Measurements from ENCODE around the gene RRP36.

Gene RRP36, protein sequence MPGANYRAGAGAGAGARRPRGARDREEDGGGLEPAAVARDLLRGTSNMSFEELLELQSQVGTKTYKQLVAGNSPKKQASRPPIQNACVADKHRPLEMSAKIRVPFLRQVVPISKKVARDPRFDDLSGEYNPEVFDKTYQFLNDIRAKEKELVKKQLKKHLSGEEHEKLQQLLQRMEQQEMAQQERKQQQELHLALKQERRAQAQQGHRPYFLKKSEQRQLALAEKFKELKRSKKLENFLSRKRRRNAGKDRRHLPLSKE

DNA sequence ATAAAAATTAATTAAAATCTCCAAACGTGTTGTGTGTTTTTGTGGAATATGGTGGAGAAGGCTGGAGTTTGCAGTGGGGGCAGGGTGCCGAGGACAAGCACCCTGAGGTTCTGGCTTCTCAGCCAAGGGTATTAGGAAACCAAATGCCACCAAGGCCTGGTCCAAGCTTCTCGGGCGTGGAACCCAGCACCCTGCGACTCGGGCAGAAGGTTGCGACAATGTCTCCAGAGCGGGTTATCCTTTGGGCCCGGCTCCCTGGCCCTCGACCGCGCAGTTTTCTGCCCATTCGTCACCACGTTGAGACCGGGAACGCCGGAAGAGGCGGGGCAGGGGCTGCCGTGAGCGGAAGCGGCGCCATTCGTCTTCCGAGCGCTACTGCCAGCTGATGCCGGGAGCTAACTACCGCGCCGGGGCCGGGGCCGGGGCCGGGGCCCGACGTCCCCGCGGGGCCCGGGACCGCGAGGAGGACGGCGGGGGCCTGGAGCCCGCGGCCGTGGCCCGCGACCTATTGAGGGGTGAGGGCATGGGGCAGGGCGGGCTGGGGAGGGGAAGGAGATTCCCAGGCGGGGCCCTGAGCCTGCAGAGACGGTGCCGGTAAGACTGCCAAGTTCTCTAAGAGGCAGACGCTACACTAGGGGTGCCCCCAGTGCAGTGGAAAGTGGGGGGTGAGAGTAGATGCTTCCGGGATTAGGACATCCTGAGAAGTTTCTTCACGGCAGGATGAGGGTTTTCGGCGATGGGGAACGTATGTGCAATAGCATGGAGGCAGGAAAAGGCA is at the start of gene RRP36:
Gene RRP36, plus strand, starts transcription at position 354 of the 778 bp plus-strand sequence. Its CDS starts 32 bp downstream, at position 386.
- H3K36me3 ChIP-seq (ENCODE audit: insufficient read depth, low read length) = peaks cover 56% of the 10 kb centered on the region
- H2AFZ ChIP-seq (ENCODE audit: low read depth, low read length) = peak within 1 kb of the TSS; percentile 85
- H3K9me3 ChIP-seq (ENCODE audit: low read length) = no peaks in the 10 kb centered on the region
- peak within 1 kb of the TSS; percentile 98 for H3K4me3 ChIP-seq (ENCODE audit: low read length)
- no peaks in the 10 kb centered on the region for H3K27me3 ChIP-seq (ENCODE audit: insufficient read depth, low read length)
- H3K4me1 ChIP-seq (ENCODE audit: insufficient read depth, low read length) = peaks cover 9% of the 10 kb centered on the region

DNA sequence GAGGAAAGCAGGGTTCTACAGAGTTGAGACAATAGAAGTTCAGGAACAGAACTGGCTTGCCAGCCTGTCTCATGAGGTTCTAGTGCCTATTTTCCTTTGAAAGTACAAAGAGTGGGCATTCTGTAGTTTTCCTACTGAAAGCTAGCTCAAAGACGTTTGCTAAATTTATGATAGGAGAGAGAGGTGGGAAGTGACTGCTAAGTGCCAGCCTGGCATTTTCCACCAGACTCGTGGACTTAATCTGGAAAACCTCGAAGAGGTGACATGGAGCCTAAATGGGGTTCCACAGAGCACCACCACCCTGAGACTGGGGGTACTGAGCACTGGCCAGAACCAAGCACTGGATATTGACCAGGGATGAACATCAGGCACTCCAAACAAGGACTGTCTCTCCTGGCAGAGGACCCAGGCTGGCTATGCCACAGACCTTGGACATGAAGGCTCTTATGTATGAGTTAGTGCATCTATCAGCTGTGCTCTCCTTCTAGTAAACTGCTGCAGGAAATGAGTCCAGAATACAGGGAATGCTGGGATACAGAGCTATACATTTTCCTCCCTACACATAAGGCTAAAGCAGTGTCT is 49.6 kb upstream of the RRP36 start:
- H2AFZ ChIP-seq (ENCODE audit: low read depth, low read length) = no peak overlapping the region
- H3K36me3 ChIP-seq (ENCODE audit: insufficient read depth, low read length) = peaks cover 13% of the 10 kb centered on the region
- H3K4me1 ChIP-seq (ENCODE audit: insufficient read depth, low read length) = no peaks in the 10 kb centered on the region

DNA sequence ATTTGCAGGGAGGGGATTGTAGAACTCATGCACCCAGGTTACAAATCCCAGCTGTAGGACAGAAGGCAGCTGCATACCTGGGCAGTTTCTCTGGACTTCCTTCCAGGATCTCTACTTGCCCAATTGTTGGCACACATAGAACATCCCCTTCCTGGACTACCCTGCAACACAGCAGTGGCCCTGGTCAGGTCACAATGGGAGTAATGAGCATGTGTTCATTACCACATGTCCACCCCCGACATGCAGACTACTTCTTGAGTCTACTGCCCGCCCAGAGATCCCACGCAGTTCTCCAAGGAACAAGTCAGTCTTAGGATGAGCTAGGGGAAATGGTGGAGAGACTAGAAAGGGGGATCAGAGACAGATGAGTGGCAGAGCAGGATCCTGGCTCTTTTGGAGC is 47.5 kb upstream of the RRP36 start:
- H2AFZ ChIP-seq (ENCODE audit: low read depth, low read length) = no peak overlapping the region
- H3K4me3 ChIP-seq (ENCODE audit: low read length) = no peak overlapping the region
- H3K4me1 ChIP-seq (ENCODE audit: insufficient read depth, low read length) = peaks cover 5% of the 10 kb centered on the region
- H3K36me3 ChIP-seq (ENCODE audit: insufficient read depth, low read length) = peaks cover 7% of the 10 kb centered on the region
- no peaks in the 10 kb centered on the region for H3K27me3 ChIP-seq (ENCODE audit: insufficient read depth, low read length)
- no peaks in the 10 kb centered on the region for H3K9me3 ChIP-seq (ENCODE audit: low read length)

More for the DNA sequence above, 49.6 kb upstream of the RRP36 start:
- Histone ChIP-seq H3K27me3 (ENCODE audit: insufficient read depth, low read length) (no peaks in the 10 kb centered on the region), H3K4me3 (ENCODE audit: low read length) (no peak overlapping the region), H3K9me3 (ENCODE audit: low read length) (no peaks in the 10 kb centered on the region)

DNA sequence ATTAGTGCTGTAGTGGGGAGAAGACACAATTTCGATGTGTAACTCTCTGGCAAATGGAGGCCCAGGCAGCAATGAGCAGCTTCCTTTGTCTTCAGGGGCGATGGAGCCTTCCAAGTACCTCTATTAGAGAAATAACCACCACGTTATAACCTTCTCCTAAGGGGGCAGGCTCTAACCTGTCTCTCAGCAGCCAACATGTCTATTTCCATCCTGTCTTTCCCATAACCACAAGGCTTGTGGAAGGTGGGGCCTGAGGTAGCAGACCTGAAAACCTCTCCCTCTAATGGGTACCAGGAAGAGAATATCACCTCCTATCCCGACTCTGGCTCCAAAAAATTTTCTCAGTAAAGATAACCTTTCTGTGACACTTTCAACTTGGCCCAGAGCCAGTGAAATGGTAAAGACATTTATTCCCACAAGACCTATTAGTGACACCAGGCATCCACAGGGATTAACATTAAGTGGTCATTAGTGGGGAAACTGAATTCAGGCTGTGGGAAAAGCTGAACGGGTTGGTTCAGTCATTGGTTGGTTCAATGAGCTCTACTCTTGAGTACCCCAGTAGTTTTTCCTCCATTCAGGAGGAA is 46.4 kb upstream of the RRP36 start:
- Histone ChIP-seq H2AFZ (ENCODE audit: low read depth, low read length) (no peak overlapping the region), H3K9me3 (ENCODE audit: low read length) (no peaks in the 10 kb centered on the region), H3K4me1 (ENCODE audit: insufficient read depth, low read length) (peaks cover 12% of the 10 kb centered on the region), H3K27me3 (ENCODE audit: insufficient read depth, low read length) (no peaks in the 10 kb centered on the region), H3K36me3 (ENCODE audit: insufficient read depth, low read length) (peaks cover 7% of the 10 kb centered on the region), H3K4me3 (ENCODE audit: low read length) (no peak overlapping the region)

DNA sequence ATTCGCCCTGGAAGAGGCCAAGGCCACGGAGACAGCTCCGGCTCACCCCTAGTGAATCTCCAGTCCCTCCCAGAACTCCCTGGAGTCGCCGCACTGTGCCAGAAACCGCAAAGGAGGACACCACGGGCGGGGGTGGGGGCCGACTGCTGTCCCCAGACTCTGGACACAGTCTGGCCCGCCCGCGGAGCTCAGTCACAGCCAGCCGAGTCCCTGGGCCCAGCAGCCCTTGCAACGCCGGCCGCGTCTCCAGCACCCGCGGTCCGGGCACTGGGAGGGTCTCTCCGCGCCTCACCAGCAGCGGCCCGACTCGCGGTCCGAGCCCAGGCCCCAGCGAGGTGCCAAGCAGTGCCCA is 43.0 kb upstream of the RRP36 start:
- Histone ChIP-seq H3K36me3 (ENCODE audit: insufficient read depth, low read length) (peaks cover 7% of the 10 kb centered on the region), H3K4me1 (ENCODE audit: insufficient read depth, low read length) (peaks cover 13% of the 10 kb centered on the region), H3K9me3 (ENCODE audit: low read length) (no peaks in the 10 kb centered on the region), H2AFZ (ENCODE audit: low read depth, low read length) (no peak overlapping the region), H3K4me3 (ENCODE audit: low read length) (peak overlapping the region; percentile 52), H3K27me3 (ENCODE audit: insufficient read depth, low read length) (no peaks in the 10 kb centered on the region)

DNA sequence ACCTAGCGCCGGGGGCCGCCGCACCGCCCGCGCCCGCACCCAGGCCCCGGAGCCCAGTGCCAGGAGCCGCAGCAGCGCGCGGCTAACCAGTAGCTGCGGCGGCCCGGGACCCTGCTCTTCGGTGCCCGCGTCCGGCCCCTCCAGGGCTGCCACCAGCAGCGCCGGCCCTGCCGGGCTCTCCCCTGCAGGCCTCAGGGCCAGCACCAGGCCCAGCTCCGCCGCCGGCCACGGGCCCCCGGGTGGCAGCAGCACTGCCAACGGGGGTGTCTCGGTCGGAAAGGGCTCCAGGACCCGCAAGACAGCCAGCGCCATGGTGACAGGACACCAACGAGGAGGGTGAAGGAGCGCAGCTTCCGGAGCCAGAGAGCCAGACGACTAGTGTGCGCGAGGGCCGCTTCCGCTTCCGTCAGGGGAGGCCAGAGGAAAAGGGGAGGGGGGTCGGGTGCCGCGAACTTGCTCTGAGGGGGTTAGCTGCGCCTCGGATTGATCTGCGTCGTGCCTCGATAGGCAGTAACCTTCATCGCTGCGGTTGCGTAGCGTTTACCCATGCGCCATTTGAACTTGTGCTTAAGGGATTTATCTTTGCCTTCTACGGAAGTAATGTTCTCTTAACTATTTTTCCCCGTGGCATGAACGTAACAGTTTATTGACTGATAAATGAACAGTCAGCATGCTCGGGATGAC is 42.4 kb upstream of the RRP36 start, which contains the start of gene PEX6:
Gene PEX6, minus strand, starts transcription at position 343 of the 684 bp plus-strand sequence. Its CDS starts 31 bp downstream, at position 312.
- Histone ChIP-seq H3K9me3 (ENCODE audit: low read length) (no peaks in the 10 kb centered on the region), H3K4me1 (ENCODE audit: insufficient read depth, low read length) (peaks cover 13% of the 10 kb centered on the region), H2AFZ (ENCODE audit: low read depth, low read length) (peak within 1 kb of the TSS; percentile 2), H3K27me3 (ENCODE audit: insufficient read depth, low read length) (no peaks in the 10 kb centered on the region), H3K4me3 (ENCODE audit: low read length) (peak within 1 kb of the TSS; percentile 52), H3K36me3 (ENCODE audit: insufficient read depth, low read length) (peaks cover 2% of the 10 kb centered on the region)

DNA sequence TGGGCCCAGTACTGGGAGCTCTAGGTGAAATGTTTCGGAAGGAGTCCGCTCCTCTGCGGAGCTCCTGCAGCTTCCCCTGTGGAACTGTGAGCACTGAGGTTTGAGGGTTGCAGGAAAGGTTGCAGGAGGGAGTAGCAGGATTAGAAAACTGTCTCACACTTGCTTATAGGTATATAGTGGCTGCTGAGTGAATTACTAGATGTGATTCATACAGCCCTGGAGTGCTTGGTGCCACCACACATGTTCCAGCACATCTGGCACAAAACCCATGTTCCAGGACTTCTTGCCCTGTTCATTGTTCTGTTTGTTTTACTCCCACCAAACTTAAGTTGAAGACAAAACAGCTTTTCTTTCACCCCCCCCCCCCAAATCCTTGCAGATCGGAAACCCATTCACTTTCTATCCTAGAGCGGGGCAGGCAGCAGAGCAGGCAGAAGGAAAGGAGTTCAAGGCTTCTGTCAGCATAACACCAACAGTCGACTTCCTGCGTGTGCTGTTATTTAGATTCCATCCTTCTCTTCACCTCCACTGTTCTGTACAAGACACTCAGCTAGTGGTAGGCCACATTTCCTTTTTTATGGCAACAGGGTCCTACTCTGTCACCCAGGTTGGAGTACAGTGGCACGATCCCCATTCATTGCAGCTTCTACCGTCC is 41.8 kb upstream of the RRP36 start:
- Histone ChIP-seq H3K9me3 (ENCODE audit: low read length) (no peaks in the 10 kb centered on the region), H2AFZ (ENCODE audit: low read depth, low read length) (peak overlapping the region; percentile 2), H3K27me3 (ENCODE audit: insufficient read depth, low read length) (no peaks in the 10 kb centered on the region), H3K4me1 (ENCODE audit: insufficient read depth, low read length) (peaks cover 13% of the 10 kb centered on the region), H3K4me3 (ENCODE audit: low read length) (peak overlapping the region; percentile 52), H3K36me3 (ENCODE audit: insufficient read depth, low read length) (no peaks in the 10 kb centered on the region)

DNA sequence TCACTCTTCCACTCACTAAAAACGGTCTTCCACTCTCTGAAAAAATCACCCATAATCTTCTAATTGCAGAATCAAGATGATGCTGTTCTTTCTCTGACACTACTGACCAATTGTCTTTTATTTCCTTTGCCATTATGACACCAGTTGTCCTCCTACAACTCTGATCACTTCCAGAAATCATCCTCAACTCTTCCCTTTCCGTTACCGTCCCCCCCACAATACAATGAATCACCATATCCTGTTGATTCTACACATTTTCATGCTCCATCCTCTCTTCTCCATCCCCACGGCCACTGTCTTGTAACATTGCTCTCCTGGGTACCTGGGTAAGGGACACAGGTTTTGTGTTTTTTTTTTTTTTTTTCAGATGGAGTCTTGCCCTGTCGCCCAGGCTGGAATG is 39.6 kb upstream of the RRP36 start:
- Histone ChIP-seq H3K4me3 (ENCODE audit: low read length) (no peak overlapping the region), H3K27me3 (ENCODE audit: insufficient read depth, low read length) (no peaks in the 10 kb centered on the region), H2AFZ (ENCODE audit: low read depth, low read length) (no peak overlapping the region), H3K36me3 (ENCODE audit: insufficient read depth, low read length) (peaks cover under 1% of the 10 kb centered on the region), H3K4me1 (ENCODE audit: insufficient read depth, low read length) (peaks cover 19% of the 10 kb centered on the region), H3K9me3 (ENCODE audit: low read length) (no peaks in the 10 kb centered on the region)

DNA sequence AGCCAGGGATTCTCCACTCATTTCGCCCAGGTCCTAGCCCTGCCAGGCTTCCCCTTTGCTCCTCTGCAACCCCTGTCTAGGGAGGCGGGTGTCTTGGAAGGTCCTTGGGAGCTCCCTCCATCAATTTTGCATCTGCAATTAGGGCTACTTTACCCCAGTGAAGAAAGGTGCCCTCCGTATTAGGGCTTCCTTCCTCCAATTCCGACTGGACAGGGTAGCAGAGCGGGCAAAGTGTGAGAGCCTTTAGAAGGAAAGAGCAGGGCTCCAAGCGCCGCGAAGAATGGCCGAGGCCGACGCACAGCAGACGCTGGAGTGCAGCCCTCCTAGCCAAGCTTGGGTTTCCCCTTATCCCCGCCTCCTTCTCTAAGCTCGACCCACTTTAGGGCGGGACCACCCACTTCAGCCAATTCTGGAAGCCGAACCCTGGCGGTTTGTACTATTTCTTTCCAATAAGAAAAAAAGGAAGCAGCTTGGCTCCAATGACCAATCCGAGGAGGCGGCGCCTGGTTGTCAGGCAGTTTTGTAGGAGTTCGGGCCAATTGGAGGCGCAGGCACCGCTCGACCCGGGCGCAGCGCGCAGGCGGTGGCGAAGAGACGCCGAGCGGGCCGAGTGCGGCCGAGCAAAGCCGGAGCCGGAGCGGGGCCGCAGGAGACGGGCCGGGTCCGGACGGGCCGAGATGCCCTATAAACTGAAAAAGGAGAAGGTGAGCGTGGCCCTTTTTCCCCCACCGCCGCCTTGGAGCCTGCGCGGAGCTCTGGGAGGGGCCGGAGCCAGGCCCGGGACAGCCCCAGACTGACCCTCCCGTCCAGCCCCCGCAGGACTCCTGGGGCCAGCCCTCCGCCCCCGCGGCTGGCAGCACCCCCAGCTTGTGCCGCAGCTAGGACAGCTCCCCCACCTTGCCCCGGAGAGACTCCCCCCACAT is 37.2 kb upstream of the RRP36 start, which contains the start of gene PPP2R5D:
Gene PPP2R5D, plus strand, starts transcription at position 570 of the 923 bp plus-strand sequence. Its CDS starts 108 bp downstream, at position 678.
- Histone ChIP-seq H3K4me1 (ENCODE audit: insufficient read depth, low read length) (peaks cover 14% of the 10 kb centered on the region), H3K27me3 (ENCODE audit: insufficient read depth, low read length) (no peaks in the 10 kb centered on the region), H3K9me3 (ENCODE audit: low read length) (no peaks in the 10 kb centered on the region), H2AFZ (ENCODE audit: low read depth, low read length) (peak within 1 kb of the TSS; percentile 55), H3K4me3 (ENCODE audit: low read length) (peak within 1 kb of the TSS; percentile 67), H3K36me3 (ENCODE audit: insufficient read depth, low read length) (peaks cover 16% of the 10 kb centered on the region)

DNA sequence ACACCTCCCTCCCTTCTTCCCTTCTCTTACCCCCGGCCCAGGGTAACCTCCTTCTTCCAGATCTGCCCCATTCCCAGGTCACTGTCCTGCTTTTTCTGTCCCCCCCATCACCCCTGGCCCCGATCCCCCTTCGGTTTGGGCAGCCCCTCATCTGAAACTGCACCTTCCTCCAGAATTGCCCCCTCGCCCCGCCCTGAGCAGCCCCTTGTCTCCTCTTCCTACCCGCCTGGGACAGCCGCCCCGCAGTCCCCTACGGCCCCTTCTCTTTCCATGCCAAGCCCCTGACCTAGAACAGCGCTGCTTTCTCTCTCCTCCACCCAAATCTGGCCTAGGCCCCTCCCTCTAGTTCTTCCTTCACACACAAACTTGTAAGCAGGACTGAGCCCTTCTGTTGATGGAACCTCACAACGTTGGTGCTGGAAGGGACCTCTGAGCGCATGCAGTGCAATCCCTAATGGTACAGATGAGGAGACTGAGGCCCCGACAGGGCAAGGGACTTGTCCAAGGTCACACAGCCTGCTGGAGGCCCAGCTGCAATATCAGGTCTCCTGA is 36.4 kb upstream of the RRP36 start:
- Histone ChIP-seq H3K4me3 (ENCODE audit: low read length) (peak overlapping the region; percentile 67), H3K27me3 (ENCODE audit: insufficient read depth, low read length) (no peaks in the 10 kb centered on the region), H3K4me1 (ENCODE audit: insufficient read depth, low read length) (peaks cover 7% of the 10 kb centered on the region), H2AFZ (ENCODE audit: low read depth, low read length) (no peak overlapping the region), H3K36me3 (ENCODE audit: insufficient read depth, low read length) (peaks cover 23% of the 10 kb centered on the region), H3K9me3 (ENCODE audit: low read length) (no peaks in the 10 kb centered on the region)
